ENCODE measurements around the gene TFB1M.

DNA sequence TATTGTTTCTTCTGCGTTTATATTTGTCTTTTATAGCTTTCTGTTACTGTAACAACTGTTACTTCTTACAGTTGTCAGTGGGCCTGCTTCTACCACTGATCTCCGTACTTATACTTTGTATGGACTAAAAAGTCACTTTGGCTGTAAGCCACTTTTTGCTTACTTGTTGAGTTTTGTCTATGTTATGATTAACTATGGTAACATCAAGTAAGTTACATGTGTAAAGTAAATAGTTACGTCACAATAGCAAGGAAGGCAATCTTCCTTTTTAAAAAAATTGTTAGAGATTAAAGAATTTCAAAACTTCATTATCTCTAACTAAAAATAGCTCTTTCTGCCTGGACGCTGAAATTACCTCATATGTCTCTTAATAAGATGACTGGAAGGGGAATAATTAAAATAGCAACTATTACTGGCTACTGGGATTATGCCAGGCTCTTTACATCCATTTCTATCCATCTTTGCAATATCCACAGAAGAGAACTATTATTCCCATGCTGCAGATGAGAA, 10.9 kb downstream of the TFB1M start:
- TF ChIP-seq, protein P1, sequence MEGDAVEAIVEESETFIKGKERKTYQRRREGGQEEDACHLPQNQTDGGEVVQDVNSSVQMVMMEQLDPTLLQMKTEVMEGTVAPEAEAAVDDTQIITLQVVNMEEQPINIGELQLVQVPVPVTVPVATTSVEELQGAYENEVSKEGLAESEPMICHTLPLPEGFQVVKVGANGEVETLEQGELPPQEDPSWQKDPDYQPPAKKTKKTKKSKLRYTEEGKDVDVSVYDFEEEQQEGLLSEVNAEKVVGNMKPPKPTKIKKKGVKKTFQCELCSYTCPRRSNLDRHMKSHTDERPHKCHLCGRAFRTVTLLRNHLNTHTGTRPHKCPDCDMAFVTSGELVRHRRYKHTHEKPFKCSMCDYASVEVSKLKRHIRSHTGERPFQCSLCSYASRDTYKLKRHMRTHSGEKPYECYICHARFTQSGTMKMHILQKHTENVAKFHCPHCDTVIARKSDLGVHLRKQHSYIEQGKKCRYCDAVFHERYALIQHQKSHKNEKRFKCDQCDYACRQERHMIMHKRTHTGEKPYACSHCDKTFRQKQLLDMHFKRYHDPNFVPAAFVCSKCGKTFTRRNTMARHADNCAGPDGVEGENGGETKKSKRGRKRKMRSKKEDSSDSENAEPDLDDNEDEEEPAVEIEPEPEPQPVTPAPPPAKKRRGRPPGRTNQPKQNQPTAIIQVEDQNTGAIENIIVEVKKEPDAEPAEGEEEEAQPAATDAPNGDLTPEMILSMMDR (conservative IDR thresholded peaks at IDR 0.05 in 1 of 2, IDR thresholded peaks at IDR 0.05 in 1 of 2; ENCODE audit: low read depth in 1 of 2, low read length in 2 of 2), result no peak
- no peak for TF ChIP-seq EZH2 (IDR thresholded peaks at IDR 0.05; ENCODE audit: low read length, missing control alignments)
